ENCODE results near the gene TCL1B.

- TF ChIP-seq CTCF (IDR thresholded peaks at IDR 0.05; ENCODE audit: low read depth, low read length, missing input control) = no peak
- no peak for TF ChIP-seq FOXA2 (IDR thresholded peaks at IDR 0.05)
- TF ChIP-seq SP1 (IDR thresholded peaks at IDR 0.05) = no peak
- TF ChIP-seq REST (IDR thresholded peaks at IDR 0.05) = no peak
- no peak for TF ChIP-seq FOXA1 (IDR thresholded peaks at IDR 0.05)
- TF ChIP-seq ATF3 (IDR thresholded peaks at IDR 0.05) = no peak
Observed at GRCh38 chr14:95689441-95689840, 3.2 kb downstream of the TCL1B start.

All from liver (tissue), 3 donors.